Activated effector memory CD4-positive, alpha-beta T cell treated with anti-CD3 and anti-CD28 coated beads, Interleukin-2, amount 50 U/mL, for 16 hours (primary cell): Measurements from ENCODE around the gene ZNF138.
"Not testable (repeated sequence)": the region's sequence is repeated elsewhere in the genome, so short reads cannot be mapped to it uniquely, and the experiment has no call there.

Source experiments
- DNase-seq: peaks from one replicate; pipeline ENCODE4 v3.0.0-alpha.2; 2020

Gene ZNF138

GRCh38 chr7:64839910-64840309 is 45.7 kb downstream of the ZNF138 start:
- no peak for DNase-seq

- DNase-seq = no peak
Measured at GRCh38 chr7:64849250-64849923, 55.2 kb downstream of the ZNF138 start.

- no peak for DNase-seq
Measured at GRCh38 chr7:64849924-64850499, 55.8 kb downstream of the ZNF138 start.

DNA sequence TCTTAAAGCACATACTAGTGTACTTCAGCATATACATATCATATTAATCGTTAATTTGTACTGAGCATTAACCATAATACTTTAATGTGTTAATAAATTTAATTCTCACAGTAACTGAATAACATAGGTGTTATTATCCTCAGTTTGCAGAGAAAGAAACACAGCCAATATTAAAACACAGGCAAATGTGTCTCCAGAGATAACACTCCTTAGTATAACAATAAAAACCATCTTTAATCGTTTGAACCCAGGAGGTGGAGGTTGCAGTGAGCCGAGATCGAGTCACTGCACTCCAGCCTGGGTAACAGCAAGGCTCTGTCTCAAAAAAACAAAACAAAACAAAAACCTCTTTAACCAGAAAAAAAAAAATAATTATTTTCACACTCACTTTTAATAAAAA is 59.5 kb downstream of the ZNF138 start:
- no peak for DNase-seq

DNA sequence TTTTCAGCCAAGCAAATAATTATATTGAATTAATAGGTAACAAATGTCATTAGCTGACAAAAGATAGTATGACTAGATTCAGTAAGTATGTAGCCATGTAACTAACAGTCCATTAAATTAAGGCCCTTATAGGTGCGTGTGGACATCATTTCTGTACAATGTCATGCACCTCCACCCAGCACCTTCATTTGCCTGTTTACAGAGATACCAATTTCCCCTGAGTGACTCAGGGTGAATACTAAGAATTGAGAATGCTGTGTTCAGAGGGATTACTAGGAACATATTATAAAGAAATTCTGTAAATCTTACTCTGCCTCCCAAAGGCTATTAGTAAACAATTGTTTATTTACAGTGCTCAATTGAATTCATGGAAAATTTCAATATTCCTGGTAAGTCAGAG is 60.7 kb downstream of the ZNF138 start:
- no peak for DNase-seq

GRCh38 chr7:64863021-64863420 is 68.8 kb downstream of the ZNF138 start:
- no peak for DNase-seq

- not testable (repeated sequence) for DNase-seq
Measured at GRCh38 chr7:64863530-64863929, 69.3 kb downstream of the ZNF138 start.

DNA sequence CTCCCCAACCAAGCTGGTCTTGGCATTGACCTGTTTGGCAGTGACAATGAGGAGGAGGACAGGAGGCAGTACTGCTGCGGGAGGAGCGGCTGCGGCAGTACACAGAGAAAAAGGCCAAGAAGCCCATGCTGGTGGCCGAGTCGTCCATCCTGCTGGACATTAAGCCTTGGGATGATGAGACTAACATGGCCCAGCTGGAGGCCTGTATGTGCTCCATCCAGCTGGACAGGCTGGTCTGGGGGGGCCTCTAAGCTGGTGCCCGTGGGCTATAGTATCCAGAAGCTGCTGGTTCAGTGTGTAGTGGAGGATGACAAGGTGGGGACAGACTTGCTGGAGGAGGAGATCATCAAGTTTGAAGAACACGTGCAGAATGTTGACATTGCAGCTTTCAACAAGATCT is 69.7 kb downstream of the ZNF138 start:
- DNase-seq = no peak

DNA sequence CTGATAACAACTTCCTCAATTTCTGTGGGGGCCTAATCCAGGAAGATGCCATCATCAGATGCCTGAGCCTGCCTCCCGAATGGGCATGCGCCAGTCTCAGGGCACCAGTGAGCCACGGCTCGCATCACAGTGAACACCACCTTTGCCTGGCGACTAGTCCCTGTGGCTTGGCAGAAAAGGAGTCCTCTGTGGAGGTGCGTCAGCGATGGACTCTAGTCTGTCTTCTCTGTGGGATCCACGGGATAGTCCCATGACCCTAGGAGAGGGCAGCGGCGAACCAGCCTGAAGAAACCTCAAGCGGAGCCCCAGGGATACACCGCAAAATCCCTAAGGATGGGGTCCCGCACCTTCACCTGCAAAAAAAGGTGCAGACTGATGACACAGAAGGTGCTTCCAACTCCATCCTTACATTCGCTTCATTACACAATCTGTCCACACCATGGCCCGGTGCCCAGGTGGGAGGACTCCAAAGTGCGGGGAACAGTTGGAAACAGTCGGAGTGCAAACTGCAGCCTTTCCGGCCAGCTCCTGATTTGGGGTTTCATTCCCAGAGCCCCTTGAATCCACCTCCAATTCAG is 73.7 kb downstream of the ZNF138 start:
- DNase-seq = peak; percentile 14

- DNase-seq = peak; percentile 24
Measured at GRCh38 chr7:64868499-64868898, 74.3 kb downstream of the ZNF138 start.

DNA sequence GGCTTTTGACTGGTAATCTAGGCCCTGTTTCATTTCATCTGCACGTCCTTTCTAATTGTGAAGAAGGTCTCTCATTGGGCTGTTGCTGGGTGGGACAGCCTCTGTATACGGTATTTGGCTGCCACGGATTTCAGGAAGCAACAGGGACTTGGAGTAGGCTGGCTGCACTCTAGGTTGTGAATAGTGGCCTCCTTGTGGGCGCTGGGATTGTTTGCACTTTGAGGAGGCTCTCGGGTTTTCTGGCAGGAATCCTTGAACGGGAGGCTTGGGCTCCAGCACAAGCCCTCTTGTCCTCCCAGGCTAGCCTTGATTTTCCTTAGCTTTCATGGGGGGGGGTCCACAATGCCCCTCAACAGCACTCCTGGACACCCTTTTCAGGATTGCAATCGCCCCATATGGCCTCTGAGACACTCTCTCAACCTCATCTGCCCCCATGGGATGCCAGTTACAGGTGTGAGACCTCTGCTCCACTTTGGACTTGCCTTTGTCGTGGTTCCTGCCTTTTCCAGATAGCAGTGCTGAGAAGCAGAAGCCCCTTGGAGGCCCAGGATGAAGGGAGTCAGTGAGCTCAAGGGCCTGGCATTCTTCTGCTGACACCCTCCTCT is 75.0 kb downstream of the ZNF138 start:
- peak; percentile 19 for DNase-seq

- DNase-seq = peak; percentile 51
Measured at GRCh38 chr7:64869912-64870562, 75.8 kb downstream of the ZNF138 start.

DNA sequence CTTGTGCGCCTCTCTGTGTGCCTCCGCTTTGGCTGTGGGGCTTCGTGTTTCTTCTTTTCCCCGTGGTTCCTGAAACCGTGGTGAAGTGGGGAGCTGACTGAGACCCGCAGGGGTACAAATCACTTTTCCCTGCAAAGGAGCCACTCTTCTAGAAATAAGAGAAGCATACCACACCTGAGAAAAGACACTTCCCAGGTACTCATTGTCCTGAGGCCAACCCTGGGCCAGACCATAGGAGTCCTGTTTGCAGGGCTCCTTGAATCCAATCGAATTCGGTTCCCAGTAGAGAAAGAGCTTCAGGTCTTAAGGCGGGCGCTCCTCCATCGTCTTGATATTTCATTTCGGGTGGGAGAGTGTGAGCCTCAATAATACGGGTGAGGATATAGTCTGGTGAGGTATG is 76.4 kb downstream of the ZNF138 start:
- DNase-seq = peak; percentile 12

DNA sequence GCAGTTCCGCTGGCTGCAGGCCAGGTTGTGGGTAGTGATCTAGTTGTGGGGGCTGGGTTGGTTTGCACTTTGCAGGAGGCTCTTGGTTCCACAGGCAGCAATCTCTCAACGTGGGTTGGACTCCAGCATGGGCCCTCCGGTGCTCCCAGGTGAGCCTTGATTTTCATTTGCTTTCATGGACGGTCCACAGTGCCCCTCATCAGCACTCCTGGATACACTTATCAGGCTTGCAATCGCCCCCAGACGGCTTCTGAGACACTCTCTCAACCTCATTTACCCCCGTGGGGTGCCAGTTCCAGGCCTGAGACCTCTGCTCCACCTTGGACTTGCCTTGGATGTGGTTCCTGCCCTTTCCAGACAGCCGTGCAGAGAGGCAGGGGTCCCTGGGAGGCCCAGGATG is 77.5 kb downstream of the ZNF138 start:
- peak; percentile 43 for DNase-seq

- DNase-seq = peak; percentile 60
Measured at GRCh38 chr7:64872351-64873154, 78.3 kb downstream of the ZNF138 start.

DNA sequence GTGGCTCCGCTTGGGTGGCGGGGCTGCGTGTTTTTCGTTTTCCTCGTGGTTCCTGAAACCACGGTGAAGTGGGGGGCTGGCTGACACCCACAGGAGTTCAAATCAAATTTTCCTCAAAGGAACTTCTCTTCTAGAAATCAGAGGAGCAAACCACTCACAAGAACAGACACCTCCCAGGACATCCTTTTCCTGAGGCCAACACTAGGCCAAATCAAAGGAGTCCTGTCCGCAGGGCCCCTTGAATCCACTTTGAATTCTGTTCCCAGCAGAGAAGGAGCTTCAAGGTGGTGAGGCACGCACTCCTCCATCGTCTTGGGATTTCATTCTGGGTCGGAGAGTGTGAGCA is 78.9 kb downstream of the ZNF138 start:
- DNase-seq = peak; percentile 10

GRCh38 chr7:64873517-64873916 is 79.3 kb downstream of the ZNF138 start:
- peak; percentile 14 for DNase-seq

GRCh38 chr7:64874114-64874513 is 79.9 kb downstream of the ZNF138 start:
- peak; percentile 17 for DNase-seq

DNA sequence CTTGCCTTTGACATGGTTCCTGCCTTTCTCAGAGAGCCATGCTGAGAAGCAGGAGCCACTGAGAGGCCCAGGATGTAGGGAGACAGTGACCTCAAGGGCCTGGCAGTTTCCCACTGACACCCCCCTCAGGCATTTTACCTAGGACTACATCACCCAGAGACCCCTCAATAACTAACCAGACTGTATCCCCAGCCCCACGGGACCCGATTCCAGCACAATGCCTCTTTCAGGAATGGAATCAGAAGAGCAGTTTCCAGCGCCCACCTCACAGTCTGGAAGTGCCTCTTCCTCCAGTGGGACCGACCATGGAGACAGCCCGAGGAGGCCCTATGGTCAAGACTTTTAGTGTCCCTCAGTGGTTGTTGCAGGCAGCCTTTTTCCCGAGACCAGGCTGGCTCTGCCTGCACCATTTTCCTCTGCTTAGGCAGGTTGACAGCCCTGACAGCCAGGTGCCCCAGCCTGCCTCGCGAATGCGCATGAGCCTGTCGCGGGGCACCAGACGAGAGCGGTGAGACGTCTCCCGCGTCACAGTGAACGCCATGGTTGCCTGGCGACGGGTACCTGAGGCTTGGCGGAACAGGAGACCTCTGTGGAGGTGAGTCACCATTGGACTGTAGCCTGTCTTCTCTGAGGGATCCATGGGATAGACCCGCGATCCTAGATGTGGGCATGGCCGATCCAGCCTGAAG is 80.5 kb downstream of the ZNF138 start:
- DNase-seq = peak; percentile 39

DNA sequence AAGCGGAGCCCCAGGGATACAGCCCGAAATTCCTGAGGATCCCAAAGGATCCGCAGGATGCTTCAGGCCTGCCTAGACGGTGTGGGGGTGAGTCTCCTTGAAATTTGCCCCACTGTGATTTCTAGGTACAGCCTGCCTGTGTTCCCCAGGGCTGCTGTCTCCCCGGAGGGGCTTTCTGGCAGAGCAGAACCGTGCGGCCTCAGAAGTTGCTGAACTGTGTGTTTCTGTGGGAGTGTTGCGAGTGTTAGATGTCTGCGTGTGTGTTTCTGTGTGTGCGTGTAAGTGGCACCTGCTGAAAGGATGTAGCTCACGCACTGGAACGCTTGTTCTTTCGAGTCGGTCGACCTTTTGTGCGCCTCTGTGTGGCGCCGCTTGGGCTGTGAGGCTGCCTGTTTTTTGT is 81.0 kb downstream of the ZNF138 start:
- peak; percentile 42 for DNase-seq

DNA sequence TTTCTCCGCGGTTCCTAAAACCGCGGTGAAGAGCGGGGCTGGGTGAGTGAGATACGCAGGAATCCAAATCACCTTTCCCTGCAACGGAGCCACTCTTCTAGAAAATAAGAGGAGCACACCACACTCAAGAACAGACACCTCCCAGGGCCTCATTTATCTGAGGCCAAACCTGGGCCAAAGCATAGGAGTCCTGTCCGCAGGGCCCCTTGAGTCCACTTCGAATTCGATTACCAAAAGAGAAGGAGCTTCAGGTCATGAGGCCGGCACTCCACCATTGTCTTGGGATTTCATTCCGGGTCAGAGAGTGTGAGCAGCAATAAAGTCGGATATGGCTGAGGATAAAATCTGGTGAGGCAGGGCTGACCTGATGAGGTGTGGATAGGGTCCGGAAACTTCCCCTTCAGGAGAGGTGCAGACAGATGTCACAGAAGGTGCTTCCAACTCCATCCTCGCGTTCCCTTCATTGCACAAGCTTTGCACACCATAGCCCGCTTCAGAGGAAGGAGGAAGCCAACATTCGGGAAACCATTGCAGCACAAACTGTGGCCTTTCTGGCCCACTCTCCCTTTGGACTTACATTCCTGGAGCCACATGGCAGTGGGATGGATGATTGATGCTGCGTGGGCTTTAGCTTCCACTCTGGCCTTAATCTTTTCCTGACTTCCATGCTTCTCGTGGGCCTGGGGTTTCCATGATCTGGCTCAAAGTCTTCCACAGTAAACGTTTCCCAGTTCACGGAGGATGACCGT is 81.6 kb downstream of the ZNF138 start:
- DNase-seq = peak; percentile 36
